AG04449 (cell line): ENCODE data around the gene MROH2B.

Experiments used
- CTCF ChIA-PET: fragments of 350-600 bp; formaldehyde crosslinking; extraction: SDS; loops from one replicate; lab custom pipeline; 2021; ENCODE audit warnings: antibody characterized with exemption; lab: Yijun Ruan, JAX
- POLR2A ChIA-PET: fragments of 400-600, 350-600 bp; formaldehyde crosslinking; extraction: SDS; loops from one replicate; lab custom pipeline; 2020; ENCODE audit warnings: antibody characterized with exemption, inconsistent platforms; lab: Yijun Ruan, JAX
- DNase-seq: peaks from one replicate; pipeline ENCODE4 v3.0.0-alpha.2; 2010; ENCODE audit warnings: low read depth, low spot score
- H3K4me3 ChIP-seq: 2 replicates; pipeline ENCODE4 v1.5.1; 2011; ENCODE audit warnings: low read depth, mild to moderate bottlenecking, control low read depth, low read length
- TF ChIP-seq, protein P1 (sequence below): IDR thresholded peaks from one replicate; pipeline ENCODE4 v1.5.1; 2011; ENCODE audit warnings: mild to moderate bottlenecking, moderate library complexity, low read length, control low read depth, inconsistent platforms; ENCODE audit not compliant: insufficient read depth; ENCODE audit errors: missing control alignments

Gene MROH2B

DNA sequence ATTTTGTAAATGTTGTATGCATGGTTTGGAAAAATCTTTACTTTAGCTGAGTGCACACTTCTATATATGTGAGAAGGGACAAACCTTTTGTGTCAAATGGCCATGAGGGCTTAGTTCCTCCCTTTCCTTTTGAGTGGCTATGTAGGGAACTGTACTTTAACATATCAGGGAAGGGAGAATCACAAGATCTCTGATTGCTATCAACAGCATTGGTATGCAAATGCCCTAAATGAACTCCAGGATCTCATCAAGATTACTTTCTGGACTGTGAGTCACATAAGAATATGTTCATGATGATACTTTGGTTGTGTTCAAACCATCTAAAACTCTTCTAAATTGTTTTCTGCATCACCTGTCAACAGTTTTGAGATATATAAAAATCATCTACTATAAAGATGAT is 31.2 kb upstream of the MROH2B start:
- H3K4me3 ChIP-seq = no peak overlapping the region
- DNase-seq = no peak
- ChIA-PET POLR2A (no interaction called here), CTCF (interaction anchor here (1.0 kb wide), 1 partner anchor 10 kb away, joined by 4 read pairs; no protein-coding TSS in a partner anchor)
- TF ChIP-seq, protein P1, sequence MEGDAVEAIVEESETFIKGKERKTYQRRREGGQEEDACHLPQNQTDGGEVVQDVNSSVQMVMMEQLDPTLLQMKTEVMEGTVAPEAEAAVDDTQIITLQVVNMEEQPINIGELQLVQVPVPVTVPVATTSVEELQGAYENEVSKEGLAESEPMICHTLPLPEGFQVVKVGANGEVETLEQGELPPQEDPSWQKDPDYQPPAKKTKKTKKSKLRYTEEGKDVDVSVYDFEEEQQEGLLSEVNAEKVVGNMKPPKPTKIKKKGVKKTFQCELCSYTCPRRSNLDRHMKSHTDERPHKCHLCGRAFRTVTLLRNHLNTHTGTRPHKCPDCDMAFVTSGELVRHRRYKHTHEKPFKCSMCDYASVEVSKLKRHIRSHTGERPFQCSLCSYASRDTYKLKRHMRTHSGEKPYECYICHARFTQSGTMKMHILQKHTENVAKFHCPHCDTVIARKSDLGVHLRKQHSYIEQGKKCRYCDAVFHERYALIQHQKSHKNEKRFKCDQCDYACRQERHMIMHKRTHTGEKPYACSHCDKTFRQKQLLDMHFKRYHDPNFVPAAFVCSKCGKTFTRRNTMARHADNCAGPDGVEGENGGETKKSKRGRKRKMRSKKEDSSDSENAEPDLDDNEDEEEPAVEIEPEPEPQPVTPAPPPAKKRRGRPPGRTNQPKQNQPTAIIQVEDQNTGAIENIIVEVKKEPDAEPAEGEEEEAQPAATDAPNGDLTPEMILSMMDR = no peak

DNA sequence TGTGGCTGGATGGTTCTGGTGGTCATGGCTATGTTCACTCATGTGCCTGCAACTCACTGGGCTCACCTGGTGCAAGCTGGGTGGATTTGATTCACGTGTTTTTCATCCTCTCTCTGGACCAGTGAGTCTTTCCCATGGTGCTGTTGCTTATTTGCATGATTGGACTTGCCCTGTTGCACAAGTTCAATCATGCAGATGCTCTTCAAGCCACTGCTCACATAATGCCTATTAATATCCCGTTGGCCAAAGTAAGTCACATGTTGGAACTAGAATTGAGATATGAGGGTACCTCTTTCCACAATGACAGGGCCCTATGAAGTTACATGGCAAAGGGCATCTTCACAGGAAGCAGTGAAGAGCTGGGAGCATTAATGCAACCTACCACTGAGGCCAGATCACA is 26.5 kb upstream of the MROH2B start:
- no peak for DNase-seq
- H3K4me3 ChIP-seq = no peak overlapping the region
- ChIA-PET CTCF (no interaction called here), POLR2A (no interaction called here)
- TF ChIP-seq, protein P1 = no peak

DNA sequence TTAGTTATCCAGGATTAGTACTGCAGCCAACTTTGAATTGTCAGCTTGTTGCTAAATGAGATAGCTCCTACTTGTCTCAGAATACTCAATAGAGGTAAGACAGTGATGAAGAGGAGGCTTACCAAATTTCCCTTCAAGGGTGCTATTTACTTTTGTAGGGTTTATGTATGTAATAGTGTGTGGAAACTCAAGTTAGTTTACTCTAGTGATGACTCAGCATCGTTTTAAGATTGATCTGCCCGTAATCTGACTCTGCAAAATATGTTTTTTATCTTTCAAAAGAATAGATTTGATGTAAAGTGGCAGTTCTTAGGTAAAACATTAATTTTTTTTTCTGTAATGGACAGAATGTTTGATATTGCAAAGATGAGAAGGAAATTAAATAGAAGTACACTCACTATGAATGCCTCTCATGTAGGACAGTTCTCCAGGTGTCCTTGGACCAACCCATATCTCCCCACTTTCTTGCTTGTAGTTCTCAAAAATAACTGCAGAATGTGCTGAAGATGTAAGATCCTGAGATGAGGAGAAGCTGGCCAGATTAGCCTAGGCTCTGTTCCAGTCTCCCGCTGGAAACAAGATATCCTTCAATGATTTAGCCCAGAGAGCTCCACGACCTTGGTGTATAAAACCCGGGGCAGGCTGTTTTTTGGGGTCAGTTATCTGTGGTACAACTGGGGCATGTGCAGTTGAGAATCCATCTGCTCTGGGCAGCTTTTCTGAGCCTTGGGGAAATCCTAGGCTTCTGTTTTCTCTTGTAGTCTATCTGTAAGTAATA is 24.4 kb upstream of the MROH2B start:
- ChIA-PET CTCF (no interaction called here), POLR2A (no interaction called here)
- H3K4me3 ChIP-seq = no peak overlapping the region
- no peak for DNase-seq
- TF ChIP-seq, protein P1 = no peak

DNA sequence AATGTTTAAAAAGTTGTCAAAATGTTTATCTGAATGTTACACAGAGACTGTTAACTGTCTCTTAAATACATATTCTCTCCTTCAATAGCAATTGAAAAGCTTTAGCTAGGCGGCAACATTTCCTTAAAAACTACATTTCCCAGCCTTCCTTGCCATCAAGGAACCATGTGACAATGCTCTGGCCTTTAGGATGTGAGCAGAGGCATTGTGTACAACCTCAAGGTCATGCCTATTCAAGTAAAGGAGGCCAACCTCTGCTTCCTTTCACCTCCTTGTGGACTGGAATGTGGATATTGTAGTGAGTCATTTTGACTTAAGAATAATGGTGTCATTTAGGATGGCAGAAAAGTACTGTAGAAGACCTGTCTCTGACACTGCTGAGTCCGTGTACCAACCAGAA is 23.7 kb upstream of the MROH2B start:
- DNase-seq = no peak
- ChIA-PET POLR2A (no interaction called here), CTCF (no interaction called here)
- H3K4me3 ChIP-seq = no peak overlapping the region
- TF ChIP-seq, protein P1 = no peak

DNA sequence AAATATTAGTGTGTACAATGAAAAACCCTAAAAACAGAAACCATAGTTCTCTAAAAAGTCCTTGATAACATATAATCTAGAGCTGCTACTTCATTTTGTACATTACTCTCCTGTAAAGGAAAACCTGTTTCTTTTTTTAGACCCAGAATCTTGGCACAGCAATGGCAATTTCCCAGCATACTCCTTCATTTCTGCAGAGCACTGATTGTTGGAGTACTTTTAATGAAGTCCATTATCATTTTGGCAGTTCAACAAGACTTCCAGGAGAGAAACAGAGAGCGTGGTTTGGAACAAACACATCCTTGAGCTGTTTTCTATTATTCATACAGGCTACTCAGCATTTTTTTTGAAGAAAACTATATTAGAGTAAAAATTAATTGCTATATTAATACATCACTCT is 22.7 kb upstream of the MROH2B start:
- DNase-seq = no peak

DNA sequence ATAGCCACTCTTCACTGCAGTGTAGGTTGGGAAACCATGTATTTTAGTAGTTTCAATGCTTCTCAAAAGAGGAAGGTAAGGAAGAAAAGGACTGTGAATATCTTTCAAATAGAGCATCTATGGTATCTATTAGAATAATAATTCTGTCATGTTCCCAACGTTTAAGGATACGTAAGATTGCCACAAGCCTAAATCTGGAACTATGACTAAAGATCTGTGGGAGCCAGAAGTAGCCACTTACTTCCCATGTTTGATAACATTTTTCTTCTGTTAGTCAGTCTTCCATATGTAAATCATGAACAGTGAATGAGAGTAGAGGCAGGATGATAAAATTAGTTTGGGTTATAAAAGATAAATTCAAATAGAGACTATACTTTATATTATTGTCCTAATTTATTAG is 16.3 kb upstream of the MROH2B start:
- no peak overlapping the region for H3K4me3 ChIP-seq
- ChIA-PET POLR2A (no interaction called here), CTCF (no interaction called here)
- DNase-seq = peak; percentile 37
- TF ChIP-seq, protein P1 = no peak

More for the DNA sequence above, 22.7 kb upstream of the MROH2B start:
- CTCF ChIA-PET = no interaction called here
- TF ChIP-seq, protein P1 = no peak
- POLR2A ChIA-PET = no interaction called here
- H3K4me3 ChIP-seq = no peak overlapping the region
